ENCODE measurements around the gene VIPAS39.

- TF ChIP-seq POLR2AphosphoS5 (IDR thresholded peaks at IDR 0.05) (no peak), CTCF (IDR thresholded peaks at IDR 0.05) (no peak), POLR2A (IDR thresholded peaks at IDR 0.05) (no peak), EP300 (IDR thresholded peaks at IDR 0.05) (no peak)
Measured at GRCh38 chr14:77390188-77390587, 67.2 kb downstream of the VIPAS39 start.
